ENCODE results near the gene C14orf93. TPM values are rescaled to one million over a fixed set of nuclear protein-coding genes. Genes with fewer than 3 reads are reported as not detected.

The C14orf93 gene
- total and polyA plus RNA-seq, 4 donors = 3.8 to 13.4 (median 9.8) TPM

DNA sequence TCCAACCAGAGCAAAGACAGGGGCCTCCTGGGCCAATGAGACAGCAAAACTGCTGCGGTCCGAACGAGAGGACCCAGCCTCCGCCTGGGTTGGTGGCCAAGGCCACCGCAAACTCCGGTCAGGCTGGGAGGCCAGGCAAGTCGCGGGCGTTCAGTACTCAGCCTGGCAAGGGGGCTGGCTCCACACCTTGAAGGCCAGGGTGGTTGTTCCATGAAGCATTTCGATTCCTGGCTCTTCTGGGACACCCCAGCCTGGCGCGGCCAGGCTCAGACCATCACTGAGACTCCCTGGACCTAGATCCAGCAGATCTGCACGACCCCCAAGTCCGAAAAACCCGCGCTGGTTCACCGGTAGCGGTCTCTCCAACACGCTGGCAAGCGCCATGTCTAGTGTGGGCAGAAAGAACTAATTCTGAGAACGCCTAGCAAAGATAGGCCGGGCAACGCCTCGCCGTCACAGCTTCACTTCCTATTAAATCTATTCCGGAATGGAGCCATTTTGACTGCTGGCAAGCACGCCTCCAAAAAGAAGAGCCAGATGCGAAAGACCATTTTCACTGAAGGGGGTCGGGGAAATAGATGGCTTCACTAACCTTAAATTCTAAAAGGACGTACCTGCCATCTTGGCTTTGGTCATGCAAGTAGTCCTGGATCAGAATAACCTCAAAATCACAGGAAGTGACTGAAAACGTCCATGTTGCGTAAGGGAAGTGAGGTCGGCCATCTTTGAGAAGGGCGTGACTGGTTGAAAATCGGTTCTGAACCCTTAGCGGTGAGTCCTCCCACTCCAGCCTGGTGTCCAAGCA is 24.8 kb upstream of the C14orf93 start, which contains the start of gene PSMB5:
Gene PSMB5, minus strand, starts transcription at position 403 of the 805 bp plus-strand sequence. Its CDS starts 19 bp downstream, at position 384.
- WGBS (ENCODE audit: insufficient coverage) = 0% methylated on average over 29 of the region's 36 CpGs
- no peaks in the 10 kb centered on the region for H3K9me3 ChIP-seq (ENCODE audit: control insufficient read depth, insufficient read depth, low read length)
- no peaks in the 10 kb centered on the region for H3K27me3 ChIP-seq (ENCODE audit: control insufficient read depth, insufficient read depth, low read length)
- H3K27ac ChIP-seq (ENCODE audit: low read depth, low read length) = peak within 1 kb of the TSS; percentile 97
- peak; percentile 87 to 99 (median 95) for DNase-seq (ENCODE audit: low read depth in 4 of 6, low spot score in 6 of 6)
- H3K36me3 ChIP-seq (ENCODE audit: control insufficient read depth, insufficient read depth, low read length) = peaks cover 30% of the 10 kb centered on the region
- H3K4me1 ChIP-seq (ENCODE audit: control insufficient read depth, insufficient read depth, low read length) = peaks cover 14% of the 10 kb centered on the region
- H3K4me3 ChIP-seq (ENCODE audit: low read depth, low read length) = peak within 1 kb of the TSS; percentile 74

GRCh38 chr14:23033801-23034497 is 24.0 kb upstream of the C14orf93 start:
- peak overlapping the region; percentile 97 for H3K27ac ChIP-seq (ENCODE audit: low read depth, low read length)
- H3K36me3 ChIP-seq (ENCODE audit: control insufficient read depth, insufficient read depth, low read length) = peaks cover 37% of the 10 kb centered on the region
- no peaks in the 10 kb centered on the region for H3K27me3 ChIP-seq (ENCODE audit: control insufficient read depth, insufficient read depth, low read length)
- H3K4me1 ChIP-seq (ENCODE audit: control insufficient read depth, insufficient read depth, low read length) = peaks cover 14% of the 10 kb centered on the region
- DNase-seq (ENCODE audit: low read depth in 4 of 6, low spot score in 6 of 6) = no peak
- H3K9me3 ChIP-seq (ENCODE audit: control insufficient read depth, insufficient read depth, low read length) = no peaks in the 10 kb centered on the region
- WGBS (ENCODE audit: insufficient coverage) = 5% methylated on average over 9 of the region's 17 CpGs
- H3K4me3 ChIP-seq (ENCODE audit: low read depth, low read length) = peak overlapping the region; percentile 74

- no peaks in the 10 kb centered on the region for H3K9me3 ChIP-seq (ENCODE audit: control insufficient read depth, insufficient read depth, low read length)
- no peak overlapping the region for H3K27ac ChIP-seq (ENCODE audit: low read depth, low read length)
- H3K4me3 ChIP-seq (ENCODE audit: low read depth, low read length) = peak overlapping the region; percentile 74
- WGBS (ENCODE audit: insufficient coverage) = 94% methylated on average over 10 of the region's 10 CpGs
- H3K36me3 ChIP-seq (ENCODE audit: control insufficient read depth, insufficient read depth, low read length) = peaks cover 40% of the 10 kb centered on the region
- H3K4me1 ChIP-seq (ENCODE audit: control insufficient read depth, insufficient read depth, low read length) = peaks cover 14% of the 10 kb centered on the region
- H3K27me3 ChIP-seq (ENCODE audit: control insufficient read depth, insufficient read depth, low read length) = no peaks in the 10 kb centered on the region
- no peak for DNase-seq (ENCODE audit: low read depth in 4 of 6, low spot score in 6 of 6)
Observed at GRCh38 chr14:23033251-23033727, 23.3 kb upstream of the C14orf93 start.

DNA sequence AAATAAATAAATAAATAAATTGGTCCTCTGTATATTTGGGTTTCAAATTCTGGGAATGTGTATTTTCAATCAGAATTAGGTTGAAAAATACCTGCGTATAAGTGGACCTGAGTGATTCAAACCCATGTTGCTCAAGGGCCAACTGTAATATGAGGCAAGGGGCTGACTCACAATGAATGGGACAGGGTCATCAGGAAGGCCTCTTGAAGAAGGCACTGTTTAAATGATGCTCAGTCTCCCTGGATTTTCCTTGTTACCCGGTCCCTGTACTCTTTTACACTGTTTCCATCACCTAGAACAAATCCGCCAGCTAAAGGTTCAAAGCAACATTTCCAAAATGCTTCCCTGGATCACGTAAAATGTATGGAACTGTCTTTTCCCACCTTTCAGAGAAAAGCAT is 21.0 kb upstream of the C14orf93 start:
- Histone ChIP-seq H3K36me3 (ENCODE audit: control insufficient read depth, insufficient read depth, low read length) (peaks cover 49% of the 10 kb centered on the region), H3K9me3 (ENCODE audit: control insufficient read depth, insufficient read depth, low read length) (no peaks in the 10 kb centered on the region), H3K4me1 (ENCODE audit: control insufficient read depth, insufficient read depth, low read length) (peaks cover 17% of the 10 kb centered on the region), H3K4me3 (ENCODE audit: low read depth, low read length) (no peak overlapping the region), H3K27ac (ENCODE audit: low read depth, low read length) (no peak overlapping the region), H3K27me3 (ENCODE audit: control insufficient read depth, insufficient read depth, low read length) (no peaks in the 10 kb centered on the region)
- DNase-seq (ENCODE audit: low read depth in 4 of 6, low spot score in 6 of 6) = no peak
- 94% methylated on average over 4 of the region's 4 CpGs for WGBS (ENCODE audit: insufficient coverage)

DNA sequence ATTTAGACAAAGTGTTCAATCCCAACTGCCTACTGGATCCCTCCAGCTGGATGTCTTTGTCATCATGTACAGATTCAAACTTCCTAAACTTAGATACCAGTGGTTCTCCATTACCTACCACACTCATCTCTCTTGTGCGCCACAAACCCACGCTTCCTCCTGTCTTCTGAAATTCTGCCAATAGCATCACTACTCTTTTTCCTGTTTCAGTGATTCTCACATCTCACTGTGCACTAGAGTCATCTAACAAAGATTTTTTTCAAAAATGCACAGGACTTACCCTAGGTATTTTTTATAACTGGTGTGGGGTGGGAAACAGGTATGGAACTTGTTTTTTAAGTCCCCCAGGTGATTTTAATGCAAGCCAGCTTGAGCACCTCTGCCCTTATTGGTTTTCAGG is 18.9 kb upstream of the C14orf93 start:
- Histone ChIP-seq H3K4me3 (ENCODE audit: low read depth, low read length) (no peak overlapping the region), H3K4me1 (ENCODE audit: control insufficient read depth, insufficient read depth, low read length) (peaks cover 21% of the 10 kb centered on the region), H3K9me3 (ENCODE audit: control insufficient read depth, insufficient read depth, low read length) (no peaks in the 10 kb centered on the region), H3K27ac (ENCODE audit: low read depth, low read length) (no peak overlapping the region), H3K27me3 (ENCODE audit: control insufficient read depth, insufficient read depth, low read length) (no peaks in the 10 kb centered on the region), H3K36me3 (ENCODE audit: control insufficient read depth, insufficient read depth, low read length) (peaks cover 57% of the 10 kb centered on the region)
- no peak for DNase-seq (ENCODE audit: low read depth in 4 of 6, low spot score in 6 of 6)
- WGBS (ENCODE audit: insufficient coverage) = 86% methylated on average over 2 of the region's 2 CpGs

DNA sequence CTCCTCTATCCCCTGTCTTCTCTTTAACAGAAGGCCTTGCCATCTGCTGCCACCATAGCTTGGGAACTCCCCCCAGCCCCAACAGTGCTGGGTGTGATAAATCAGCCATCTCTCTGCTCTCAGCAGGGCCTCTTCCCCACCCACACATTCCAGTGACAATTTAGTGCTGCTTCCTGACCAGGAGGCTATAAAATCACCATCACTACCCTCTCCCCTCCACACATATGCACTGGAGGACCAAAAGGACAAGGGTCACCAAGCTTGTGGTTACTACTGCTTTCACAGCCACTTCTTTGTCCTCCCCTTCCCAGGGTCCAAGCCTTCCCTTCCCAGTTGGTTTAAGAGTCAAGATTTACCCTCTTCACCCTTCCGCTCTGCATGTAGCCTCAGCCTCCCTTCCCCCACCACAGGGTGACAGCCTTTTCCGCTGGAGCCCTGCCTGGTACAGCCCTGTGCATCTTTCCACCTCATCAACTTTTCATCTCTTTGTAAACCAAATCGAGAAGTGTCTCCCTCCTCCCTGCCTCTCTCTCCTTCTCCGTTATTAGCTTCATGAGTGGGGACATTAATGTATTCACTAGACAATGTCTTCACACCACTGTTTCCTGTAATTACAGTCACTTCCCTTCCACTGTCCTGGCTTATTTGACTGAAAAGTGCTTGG is 15.3 kb upstream of the C14orf93 start:
- H3K27me3 ChIP-seq (ENCODE audit: control insufficient read depth, insufficient read depth, low read length) = no peaks in the 10 kb centered on the region
- H3K36me3 ChIP-seq (ENCODE audit: control insufficient read depth, insufficient read depth, low read length) = peaks cover 27% of the 10 kb centered on the region
- no peak overlapping the region for H3K4me3 ChIP-seq (ENCODE audit: low read depth, low read length)
- H3K4me1 ChIP-seq (ENCODE audit: control insufficient read depth, insufficient read depth, low read length) = peaks cover 16% of the 10 kb centered on the region
- WGBS (ENCODE audit: insufficient coverage) = 28% methylated on average over 3 of the region's 4 CpGs
- H3K9me3 ChIP-seq (ENCODE audit: control insufficient read depth, insufficient read depth, low read length) = no peaks in the 10 kb centered on the region
- DNase-seq (ENCODE audit: low read depth in 4 of 6, low spot score in 6 of 6) = peak in 2 of 6 donors; percentile 39 to 65
- no peak overlapping the region for H3K27ac ChIP-seq (ENCODE audit: low read depth, low read length)

DNA sequence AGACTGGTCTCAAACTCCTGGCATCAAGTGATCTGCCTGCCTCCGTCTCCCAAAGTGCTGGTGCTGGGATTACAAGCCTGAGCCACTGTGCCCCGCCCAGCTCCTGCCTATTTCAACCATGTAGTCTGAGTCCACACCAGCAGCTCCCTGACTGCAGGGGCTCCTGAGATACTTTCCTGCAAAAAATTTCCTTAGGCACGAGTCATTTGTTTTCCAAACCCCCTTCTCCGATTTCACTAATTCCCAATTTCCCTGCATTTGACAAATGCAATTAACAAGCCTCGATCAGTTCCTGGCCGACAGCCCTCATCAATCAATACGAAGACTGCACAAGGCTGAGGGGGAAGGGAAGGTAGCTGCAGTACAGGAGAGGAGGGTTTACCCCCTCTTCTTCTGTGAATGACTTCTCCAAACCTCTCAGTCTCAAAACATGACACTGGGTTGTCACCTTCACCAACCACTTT is 14.7 kb upstream of the C14orf93 start:
- Histone ChIP-seq H3K36me3 (ENCODE audit: control insufficient read depth, insufficient read depth, low read length) (peaks cover 26% of the 10 kb centered on the region), H3K4me1 (ENCODE audit: control insufficient read depth, insufficient read depth, low read length) (peaks cover 16% of the 10 kb centered on the region), H3K27ac (ENCODE audit: low read depth, low read length) (no peak overlapping the region), H3K4me3 (ENCODE audit: low read depth, low read length) (no peak overlapping the region), H3K27me3 (ENCODE audit: control insufficient read depth, insufficient read depth, low read length) (no peaks in the 10 kb centered on the region), H3K9me3 (ENCODE audit: control insufficient read depth, insufficient read depth, low read length) (no peaks in the 10 kb centered on the region)
- WGBS (ENCODE audit: insufficient coverage) = 53% methylated on average over 3 of the region's 7 CpGs
- DNase-seq (ENCODE audit: low read depth in 4 of 6, low spot score in 6 of 6) = peak in 1 of 6 donors; percentile 33

- Histone ChIP-seq H3K9me3 (ENCODE audit: control insufficient read depth, insufficient read depth, low read length) (no peaks in the 10 kb centered on the region), H3K4me1 (ENCODE audit: control insufficient read depth, insufficient read depth, low read length) (peaks cover 16% of the 10 kb centered on the region), H3K27ac (ENCODE audit: low read depth, low read length) (no peak overlapping the region), H3K27me3 (ENCODE audit: control insufficient read depth, insufficient read depth, low read length) (no peaks in the 10 kb centered on the region), H3K36me3 (ENCODE audit: control insufficient read depth, insufficient read depth, low read length) (peaks cover 18% of the 10 kb centered on the region), H3K4me3 (ENCODE audit: low read depth, low read length) (no peak overlapping the region)
- DNase-seq (ENCODE audit: low read depth in 4 of 6, low spot score in 6 of 6) = no peak
- no CpG with 5 or more reads among the region's 2 CpGs for WGBS (ENCODE audit: insufficient coverage)
Observed at GRCh38 chr14:23023795-23024152, 13.8 kb upstream of the C14orf93 start.

DNA sequence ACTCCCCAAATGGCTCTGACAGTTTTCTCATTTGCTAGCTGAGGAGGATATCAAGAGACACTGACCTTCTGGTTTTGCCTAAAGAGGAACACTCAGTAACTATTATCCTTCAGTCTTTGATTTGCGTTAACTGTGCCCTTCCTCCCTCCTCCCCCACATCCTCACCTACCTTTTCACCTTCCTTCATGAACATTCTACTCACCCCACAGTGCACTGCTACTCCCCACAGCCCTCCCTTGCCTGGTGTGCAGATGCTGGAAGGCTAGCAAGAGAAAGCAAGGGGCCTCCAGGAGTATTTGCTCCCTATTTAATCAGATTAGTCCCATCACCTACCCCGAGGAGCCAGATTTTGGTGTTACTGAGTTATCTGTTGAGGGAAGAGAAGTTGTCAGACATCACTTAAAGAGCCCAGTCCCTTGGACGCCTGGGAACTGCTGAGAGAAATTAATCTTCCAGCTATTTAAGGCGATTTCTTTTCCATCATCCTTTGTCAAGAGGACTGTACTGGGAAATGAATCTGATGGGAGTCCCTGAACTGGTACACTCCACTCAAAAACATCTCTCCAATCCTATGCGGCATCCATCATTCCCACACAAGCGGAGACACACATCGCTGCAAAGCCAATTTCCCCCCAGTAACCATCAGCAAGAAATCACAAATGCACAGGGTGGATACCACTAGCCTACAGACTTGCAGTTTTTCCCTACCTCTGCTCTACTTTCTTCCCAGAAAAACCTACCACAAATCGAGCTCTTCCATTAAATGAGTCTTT is 13.3 kb upstream of the C14orf93 start:
- no peaks in the 10 kb centered on the region for H3K27me3 ChIP-seq (ENCODE audit: control insufficient read depth, insufficient read depth, low read length)
- WGBS (ENCODE audit: insufficient coverage) = 72% methylated on average over 4 of the region's 8 CpGs
- no peak overlapping the region for H3K27ac ChIP-seq (ENCODE audit: low read depth, low read length)
- no peak overlapping the region for H3K4me3 ChIP-seq (ENCODE audit: low read depth, low read length)
- H3K9me3 ChIP-seq (ENCODE audit: control insufficient read depth, insufficient read depth, low read length) = no peaks in the 10 kb centered on the region
- peaks cover 16% of the 10 kb centered on the region for H3K36me3 ChIP-seq (ENCODE audit: control insufficient read depth, insufficient read depth, low read length)
- H3K4me1 ChIP-seq (ENCODE audit: control insufficient read depth, insufficient read depth, low read length) = peaks cover 16% of the 10 kb centered on the region
- DNase-seq (ENCODE audit: low read depth in 4 of 6, low spot score in 6 of 6) = peak in 1 of 6 donors; percentile 51

All from spinal cord (tissue), 10 donors.